Cortex of kidney (tissue), 1 donor: ENCODE measurements around the gene QRFPR.
"Not testable (repeated sequence)": the region's sequence is repeated elsewhere in the genome, so short reads cannot be mapped to it uniquely, and the experiment has no call there.

Source experiments
- DNase-seq: peaks from one replicate; lab custom pipeline; 2025; lab: John Stamatoyannopoulos, UW

QRFPR gene

DNA sequence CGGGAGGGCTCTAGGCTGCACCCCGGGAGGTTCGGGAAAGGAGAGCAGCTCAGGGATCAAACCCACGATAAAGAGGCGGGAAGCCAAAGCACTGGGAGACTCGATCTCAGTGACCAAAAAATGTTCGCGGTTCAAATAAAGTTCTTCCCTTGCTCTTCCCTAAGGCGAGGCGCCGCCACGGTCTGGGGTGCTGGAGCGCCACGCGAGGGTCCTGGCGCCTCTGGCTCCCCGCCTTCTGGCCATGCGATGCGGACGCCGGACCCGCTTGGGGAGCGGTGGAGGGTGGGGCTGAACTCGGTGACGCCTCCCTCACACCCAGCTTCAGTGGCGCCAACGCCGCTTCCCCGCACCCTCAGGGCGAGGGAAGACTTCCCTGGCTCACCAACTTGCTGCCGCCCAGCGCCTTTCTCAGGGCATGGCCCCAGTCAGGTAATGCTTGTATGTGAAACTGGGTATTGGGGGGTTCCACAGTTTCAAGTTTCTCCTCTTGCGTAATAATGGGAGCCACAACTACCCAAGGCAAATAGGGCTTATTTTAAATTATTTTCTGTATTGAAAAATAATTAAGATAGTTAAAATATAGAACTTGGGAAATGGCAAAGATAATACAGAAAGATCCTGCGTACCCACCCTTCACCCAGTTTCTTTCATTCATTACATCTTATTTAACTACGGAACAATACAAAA lies at the start of gene QRFPR:
TSS of gene QRFPR (minus strand) at position 243 of the 687 bp plus-strand sequence. CDS start 371 bp downstream, outside the sequence.
- no peak for DNase-seq

DNA sequence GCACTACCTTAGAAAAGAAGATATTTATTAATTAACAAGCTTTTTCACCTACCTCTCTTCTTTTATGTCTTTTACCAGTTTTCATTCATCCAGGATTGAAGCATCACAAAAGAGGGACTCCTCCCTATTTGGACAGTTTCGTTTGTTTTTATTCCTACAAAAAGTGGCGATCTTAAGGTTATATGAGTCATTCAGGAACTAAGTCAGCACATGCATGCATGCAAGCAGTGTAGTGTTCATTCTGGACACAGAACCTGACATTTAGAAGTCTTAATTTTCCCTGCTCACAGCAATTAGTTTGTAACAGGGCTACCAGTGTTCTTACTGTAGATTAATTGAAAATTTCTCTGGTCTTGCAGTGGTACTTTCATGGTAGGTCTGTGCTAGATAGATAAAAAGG lies 47.9 kb upstream of the QRFPR start:
- no peak for DNase-seq

DNA sequence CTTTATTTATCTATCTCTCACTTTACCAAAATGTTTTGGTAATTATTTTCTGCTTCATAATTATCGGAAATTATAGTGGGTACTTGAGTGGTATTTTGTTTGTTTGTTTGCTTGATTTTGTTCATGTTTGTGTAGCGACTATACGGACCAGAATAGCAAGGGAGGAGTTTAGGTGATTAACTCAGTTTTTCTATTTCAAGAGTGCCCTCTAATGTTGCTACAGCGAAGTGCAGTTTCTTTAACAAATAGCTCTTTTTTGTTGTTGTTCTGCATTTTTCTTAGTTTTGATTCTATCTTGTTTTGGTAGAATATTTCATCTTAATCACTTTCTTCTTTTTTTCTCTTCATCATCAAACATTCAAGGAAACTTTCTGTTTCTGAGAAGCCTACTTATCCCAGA lies 40.8 kb upstream of the QRFPR start:
- no peak for DNase-seq

DNA sequence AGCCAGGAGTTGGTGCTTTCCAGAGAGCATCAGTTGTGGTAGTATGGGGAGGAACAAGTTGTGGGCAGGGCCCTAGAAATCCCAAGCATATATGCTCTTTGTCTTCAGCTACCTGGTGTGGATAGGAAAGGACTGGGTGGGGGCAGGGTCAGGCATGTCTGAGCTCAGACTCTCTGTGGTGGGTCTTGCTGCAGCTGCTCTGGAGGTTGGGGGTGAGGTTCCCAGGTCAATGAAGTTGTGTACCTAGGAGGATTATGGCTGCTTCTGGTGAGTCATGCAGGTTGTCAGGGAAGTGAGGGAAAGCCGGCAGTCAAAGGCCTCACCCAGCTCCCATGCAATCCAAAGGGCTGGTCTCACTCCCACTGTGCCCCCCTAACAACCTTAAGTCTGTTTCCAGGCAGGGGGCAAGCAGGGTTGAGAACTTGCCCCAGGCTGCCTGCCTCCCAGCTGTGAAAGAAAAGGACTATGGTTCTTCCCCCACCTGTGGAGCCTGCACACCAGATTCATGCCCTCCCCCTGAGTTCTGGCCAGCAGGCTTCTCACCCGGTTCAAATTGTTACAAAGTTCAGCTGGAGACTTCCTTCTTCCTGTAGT lies 30.4 kb upstream of the QRFPR start:
- DNase-seq = no peak

DNA sequence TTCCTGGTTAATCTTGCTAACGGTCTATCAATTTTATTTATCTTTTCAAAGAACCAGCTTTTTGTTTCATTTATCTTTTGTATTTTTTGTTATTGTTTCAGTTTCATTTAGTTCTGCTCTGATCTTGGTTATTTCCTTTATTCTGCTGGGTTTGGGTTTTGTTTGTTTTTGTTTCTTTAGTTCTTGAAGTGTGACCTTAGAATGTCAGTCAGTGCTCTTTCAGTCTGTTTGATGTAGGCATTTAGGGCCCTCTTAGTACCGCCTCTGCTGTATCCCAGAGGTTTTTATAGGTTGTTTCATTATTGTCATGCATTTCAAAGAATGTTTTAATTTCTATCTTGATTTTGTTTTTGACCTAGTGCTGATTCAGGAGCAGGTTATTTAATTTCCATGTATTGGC lies 27.7 kb upstream of the QRFPR start:
- not testable (repeated sequence) for DNase-seq

DNA sequence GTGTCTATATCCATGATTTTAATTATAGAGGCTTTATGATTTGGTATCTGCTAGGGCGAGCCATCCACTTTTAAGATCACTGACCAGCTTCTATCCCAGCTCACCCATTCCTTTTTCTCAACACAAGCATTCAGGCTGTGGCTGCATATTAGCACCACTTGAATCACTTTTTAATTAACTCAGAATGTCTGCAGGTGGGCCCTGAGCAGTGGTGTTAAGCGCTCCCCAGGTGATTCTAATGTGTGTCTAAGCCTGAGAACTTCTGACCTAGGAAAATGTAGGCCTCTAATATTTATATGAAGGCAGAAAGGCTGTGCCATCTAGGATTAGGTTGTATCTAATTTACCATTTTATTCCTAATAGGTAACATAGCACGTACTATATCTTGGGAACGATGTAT lies 19.8 kb upstream of the QRFPR start:
- no peak for DNase-seq

GRCh38 chr4:121397941-121398601 lies 17.3 kb upstream of the QRFPR start:
- DNase-seq = no peak

DNA sequence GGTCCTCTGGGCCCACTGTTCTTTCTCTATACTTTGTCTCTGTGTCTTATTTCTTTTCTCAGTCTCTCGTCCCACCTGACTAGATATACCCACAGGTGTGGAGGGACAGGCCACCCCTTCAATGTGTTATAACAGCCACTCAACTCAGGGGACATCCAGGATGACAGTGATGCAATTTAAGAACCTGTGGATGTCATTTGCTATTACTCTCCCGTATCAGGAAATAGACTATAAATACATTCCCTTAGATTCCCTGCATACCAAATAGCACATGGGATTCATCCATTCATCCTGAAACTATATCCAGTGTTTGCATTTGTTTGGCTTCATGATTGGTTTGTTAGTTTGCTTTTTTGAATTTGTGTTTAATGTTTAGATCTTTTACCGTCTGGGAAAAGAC lies 16.6 kb upstream of the QRFPR start:
- no peak for DNase-seq

DNA sequence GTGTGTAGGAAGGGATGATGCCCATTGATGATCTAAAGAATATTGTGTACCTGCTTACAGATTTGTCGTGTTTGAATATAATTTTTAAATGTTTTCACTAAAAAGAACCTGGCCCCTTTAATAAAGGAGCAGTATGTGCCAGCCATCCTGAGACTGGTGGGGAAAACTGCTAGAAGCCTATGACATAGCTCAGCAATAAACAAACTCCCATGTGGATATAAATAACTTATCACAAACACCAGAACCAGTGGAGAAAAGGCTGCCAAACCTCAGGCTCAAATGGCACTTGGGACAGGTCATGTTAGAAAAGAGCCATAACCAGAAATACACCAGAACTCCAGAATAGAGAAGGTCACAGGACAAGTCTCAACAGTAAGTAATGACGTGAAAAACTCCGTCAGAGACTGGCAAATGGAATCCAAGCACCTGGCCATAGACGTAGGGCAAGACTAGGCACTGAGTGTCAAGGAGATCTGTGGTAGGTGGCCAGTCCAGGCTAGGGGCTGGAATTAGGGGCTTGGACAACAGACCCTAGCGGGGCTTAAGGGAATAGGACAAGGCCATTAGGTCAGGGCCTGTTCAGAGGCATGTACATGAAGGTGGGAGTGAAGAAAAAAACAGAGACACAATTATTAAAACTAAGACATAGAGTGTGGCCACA lies 11.7 kb upstream of the QRFPR start:
- DNase-seq = no peak

GRCh38 chr4:121390335-121390734 lies 9.5 kb upstream of the QRFPR start:
- no peak for DNase-seq

DNA sequence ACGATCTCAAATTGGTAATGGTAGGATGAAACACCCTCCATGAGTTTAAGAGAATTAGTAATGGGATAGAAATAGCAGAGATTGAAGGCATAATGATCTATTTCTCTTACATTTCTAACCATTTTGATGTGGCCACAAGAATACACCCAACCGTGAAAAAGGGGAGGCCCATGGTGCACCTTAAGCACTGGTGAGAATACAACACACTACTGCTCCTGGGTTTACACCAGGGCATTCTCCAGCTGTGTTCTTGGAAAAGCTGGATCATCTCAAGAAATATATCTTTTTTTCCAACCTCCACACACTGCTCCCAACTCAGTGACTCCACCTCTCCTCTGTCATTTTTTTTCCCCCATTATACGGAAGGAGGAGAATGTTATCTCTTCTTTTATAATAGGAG lies 1.5 kb downstream of the QRFPR start:
- no peak for DNase-seq

DNA sequence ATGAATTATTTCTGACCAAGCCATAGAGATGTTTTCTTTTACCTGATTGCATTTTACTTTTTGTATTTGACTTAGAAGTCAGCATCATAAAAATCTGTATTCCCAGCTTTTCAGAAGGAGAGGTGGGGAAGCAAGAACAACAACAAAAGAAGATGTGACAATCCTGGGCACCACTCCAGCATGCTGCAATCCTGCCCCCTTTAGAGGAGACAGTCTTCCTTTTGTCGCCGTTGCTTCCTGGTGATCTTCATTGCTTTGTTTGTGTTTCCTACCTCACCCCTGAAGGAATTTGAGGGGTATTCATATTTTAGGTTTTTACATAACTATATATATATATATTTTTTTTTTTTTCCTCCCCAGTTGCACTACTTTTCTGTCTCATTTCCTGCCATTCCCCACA lies 3.7 kb downstream of the QRFPR start:
- DNase-seq = no peak

- no peak for DNase-seq
Observed at GRCh38 chr4:121376556-121376955, 4.3 kb downstream of the QRFPR start.

DNA sequence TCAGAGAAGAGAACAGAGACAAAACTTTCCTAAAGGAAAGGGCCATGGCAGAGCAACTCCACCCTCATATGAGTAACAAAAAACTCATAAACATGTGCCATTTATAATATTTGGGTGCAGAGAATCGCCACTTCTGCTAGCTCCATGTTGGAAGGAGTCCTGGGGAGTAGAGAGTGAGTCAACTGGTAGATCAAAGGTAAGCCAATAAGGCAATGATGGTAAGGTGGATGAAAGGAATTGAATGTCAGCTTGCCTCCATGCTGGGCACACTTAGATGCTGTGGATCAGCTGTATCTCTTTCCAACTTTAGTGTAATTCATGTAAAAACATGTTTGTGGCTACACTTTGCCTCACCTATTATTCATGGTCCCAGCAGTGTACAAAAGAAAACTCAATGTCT lies 4.7 kb downstream of the QRFPR start:
- DNase-seq = no peak

GRCh38 chr4:121375262-121375661 lies 5.6 kb downstream of the QRFPR start:
- no peak for DNase-seq

DNA sequence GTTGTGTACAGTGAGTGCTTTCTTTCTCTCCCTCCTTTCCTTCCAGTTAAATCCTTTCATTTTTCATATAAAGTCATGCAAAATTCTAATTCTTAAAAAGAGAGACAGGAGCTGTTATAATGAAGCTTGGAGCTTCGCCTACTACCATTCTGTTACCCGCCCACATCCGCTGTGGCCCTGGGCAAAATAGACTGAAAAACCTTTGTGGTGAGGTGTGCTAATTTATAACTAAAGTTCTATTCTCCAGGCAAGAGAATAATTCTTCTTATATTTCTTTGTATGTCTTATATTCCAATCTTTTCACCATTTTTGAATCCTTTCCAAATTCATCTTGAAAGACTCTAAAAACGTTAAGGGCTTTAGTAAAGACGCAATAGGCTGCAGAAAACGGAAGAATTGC lies 7.0 kb downstream of the QRFPR start:
- no peak for DNase-seq

GRCh38 chr4:121370729-121371325 lies 10.0 kb downstream of the QRFPR start:
- DNase-seq = no peak

DNA sequence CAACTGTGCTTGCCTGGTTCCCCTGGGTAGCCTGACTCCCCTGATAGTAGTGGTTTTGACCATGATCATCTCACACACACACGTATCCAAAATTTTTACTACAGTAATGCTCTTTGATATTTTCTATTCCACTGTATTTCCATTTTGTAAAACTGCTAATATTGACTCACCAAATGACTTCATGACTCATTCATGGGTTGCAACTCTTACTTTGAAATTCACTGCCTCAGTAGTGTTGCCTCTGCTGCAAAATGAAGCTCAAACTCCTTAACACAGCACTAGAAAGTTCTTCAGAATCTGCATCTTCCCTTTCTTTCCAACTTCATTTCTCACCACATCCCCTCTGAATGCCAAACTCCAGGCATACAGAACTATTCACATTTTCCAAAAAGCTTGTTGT lies 20.3 kb downstream of the QRFPR start:
- DNase-seq = no peak

- DNase-seq = no peak
Observed at GRCh38 chr4:121358473-121358872, 22.3 kb downstream of the QRFPR start.

DNA sequence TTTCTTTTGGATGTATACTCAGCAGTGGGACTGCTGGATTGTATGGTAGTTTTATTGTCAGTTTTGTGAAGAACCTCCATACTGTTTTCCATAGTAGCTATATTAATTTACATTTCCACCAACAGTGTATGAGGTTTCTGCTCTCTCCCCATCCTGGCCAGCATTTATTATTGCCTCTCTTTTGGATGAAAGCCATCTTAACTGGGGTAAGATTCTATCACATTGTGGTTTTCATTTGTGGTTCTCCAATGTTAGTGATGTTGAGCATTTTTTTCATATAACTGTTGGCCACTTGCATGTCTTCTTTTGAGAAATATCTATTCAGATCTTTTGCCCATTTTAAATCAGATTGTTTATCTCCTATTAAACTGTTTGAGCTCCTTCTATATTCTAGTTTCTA lies 27.6 kb downstream of the QRFPR start:
- no peak for DNase-seq

GRCh38 chr4:121344098-121344497 lies 36.7 kb downstream of the QRFPR start:
- no peak for DNase-seq

DNA sequence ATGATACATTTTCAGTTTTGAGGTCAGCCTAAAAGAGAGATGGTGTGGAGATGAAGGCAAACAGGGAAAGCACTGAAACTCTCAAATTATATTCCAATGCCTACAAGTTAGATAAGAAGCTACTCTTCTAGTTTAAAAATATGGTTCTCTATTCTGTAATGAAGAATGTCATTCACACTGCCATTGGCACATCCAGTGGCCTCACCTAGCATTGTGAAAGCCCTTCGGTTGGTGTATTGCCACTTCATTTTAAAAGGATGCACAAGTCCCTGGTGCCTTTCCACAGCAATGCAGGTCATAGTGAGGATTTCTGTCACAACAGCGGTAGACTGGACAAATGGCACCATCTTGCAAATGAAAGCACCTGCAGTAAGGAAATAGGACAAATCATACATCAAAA lies 40.6 kb downstream of the QRFPR start:
- DNase-seq = no peak

- DNase-seq = no peak
Observed at GRCh38 chr4:121339824-121340223, 41.0 kb downstream of the QRFPR start.
